K562 (cell line): ENCODE data around the gene CRYBB2. TPM values are rescaled to one million over a fixed set of nuclear protein-coding genes. Genes with fewer than 3 reads are reported as not detected.

Source experiments
- BMI1 ChIP-seq: fragments of 150-350 bp; IDR thresholded peaks from 2 replicates; pipeline ENCODE4 v1.6.1; 2014; ENCODE audit warnings: low read length
- CC2D1A ChIP-seq: fragments of 450-650 bp; IDR thresholded peaks from 2 replicates; pipeline ENCODE4 v1.6.1; 2017; ENCODE audit warnings: mild to moderate bottlenecking
- NR3C1 ChIP-seq: sonication (generic); formaldehyde crosslinking; IDR thresholded peaks from 2 replicates; pipeline ENCODE4 v1.8.1; 2022; ENCODE audit warnings: missing genetic modification reagents
- SRSF3 ChIP-seq: fragments of 200-400 bp; formaldehyde crosslinking; IDR thresholded peaks from 2 replicates; pipeline ENCODE4 v1.6.1; 2016; ENCODE audit warnings: mild to moderate bottlenecking, low read length, moderate library complexity; ENCODE audit not compliant: insufficient read depth
- ZNF134 ChIP-seq: fragments of 250-450 bp; sonication (Bioruptor Pico); conservative IDR thresholded peaks from 2 replicates; pipeline ENCODE4 v1.4.0; 2020
- ZNF584 ChIP-seq: fragments of 200-800 bp; sonication (Bioruptor generic); IDR thresholded peaks from 2 replicates; pipeline ENCODE4 v1.6.1; 2016; ENCODE audit warnings: low read depth, mild to moderate bottlenecking, missing genetic modification characterization, missing compliant biosample characterization
- ZNF609 ChIP-seq: sonication (generic); formaldehyde crosslinking; IDR thresholded peaks from 2 replicates; pipeline ENCODE4 v1.8.1; 2023; ENCODE audit warnings: missing genetic modification reagents, mild to moderate bottlenecking, borderline replicate concordance
- ZNF639 ChIP-seq, 2 experiments: fragments of 200-800 bp in 1 of 2; sonication (Bioruptor generic) in 1 of 2; sonication (generic) in 1 of 2; formaldehyde crosslinking in 1 of 2; IDR thresholded peaks in 1 of 2; conservative IDR thresholded peaks in 1 of 2; 2 replicates each; pipeline versions ENCODE4 v1.5.0 to v1.6.1; 2016 to 2020; ENCODE audit warnings: missing compliant biosample characterization in 1 of 2, missing genetic modification characterization in 1 of 2, missing genetic modification reagents in 1 of 2
- polyA plus RNA-seq, 8 experiments: library from polyadenylated mRNA; depleted of rRNA in 4 of 8; stranded (reverse) in 5 of 8; unstranded in 3 of 8; fragments of >200 nt; fragmentation: Nextera tagmentation in 2 of 8; fragmentation: Illumina TruSeq in 1 of 8; extraction: Ambion mirVana in 2 of 8; extraction: Trizol in 1 of 8; gene quantifications; 2 replicates each; pipeline versions ENCODE4 v1.2.1 to v1.2.3, GENCODE V29; 2011 to 2014; ENCODE audit warnings: inconsistent platforms in 1 of 8, missing spikeins in 1 of 8
- total RNA-seq, 7 experiments: library from RNA; depleted of rRNA in 6 of 7; stranded (reverse); fragments of >200 nt in 6 of 7; fragmentation: Illumina TruSeq in 2 of 7; extraction: Trizol in 2 of 7; gene quantifications; 2 replicates each; pipeline versions ENCODE4 v1.2.1 to v1.2.3, GENCODE V29; 2011 to 2021; ENCODE audit warnings: low replicate concordance in 1 of 7

Gene CRYBB2
- total and polyA plus RNA-seq, 9 of the 15 experiments (the other 6 are each of a cell fraction or from before 2014, with no cell fraction given) = not detected

DNA sequence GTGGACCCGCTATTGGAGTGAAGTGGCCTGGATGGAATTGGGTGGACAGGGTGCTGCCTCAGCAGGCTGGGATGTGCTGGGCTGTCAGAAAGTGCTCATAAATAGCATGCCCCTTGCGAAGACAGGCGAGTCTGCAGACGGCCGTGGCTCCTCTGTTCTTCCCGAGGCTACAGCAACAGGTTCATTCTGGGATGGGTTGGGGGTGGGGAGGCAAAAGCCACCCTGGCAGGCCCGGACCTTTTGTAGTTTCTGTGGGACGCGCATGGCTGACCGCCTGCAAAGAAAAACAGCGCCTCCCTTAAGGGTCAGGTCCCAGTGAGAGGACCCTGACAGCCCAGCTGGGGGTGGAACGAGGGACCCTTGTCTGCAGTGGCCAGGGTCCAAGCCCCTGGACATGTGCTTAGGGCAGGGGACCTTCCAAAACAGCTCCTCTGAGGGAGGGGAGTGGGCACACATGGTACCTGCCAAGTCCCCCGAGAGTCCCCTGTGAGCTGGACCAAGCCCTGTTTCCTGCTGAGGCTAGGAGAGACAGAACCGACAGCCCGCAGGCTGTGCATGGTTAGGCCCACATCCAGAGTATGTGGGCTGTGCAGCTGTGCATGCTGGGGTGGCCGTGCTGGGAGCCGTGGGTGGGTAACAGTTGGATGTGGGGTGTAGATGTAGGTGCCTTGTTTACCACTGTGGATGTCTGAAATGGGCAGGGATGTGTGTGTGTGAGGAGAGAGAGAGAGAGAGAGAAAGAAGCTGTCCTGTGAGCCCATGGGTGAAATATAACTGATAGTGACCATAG lies 19.5 kb upstream of the CRYBB2 start, which contains the start of gene CRYBB3 (continued):
- TF ChIP-seq SRSF3 (no peak), ZNF609 (CRISPR knock-in tag) (no peak), BMI1 (no peak), ZNF639 (CRISPR knock-in tag; conservative IDR thresholded peaks at IDR 0.05 in 1 of 2, IDR thresholded peaks at IDR 0.05 in 1 of 2) (no peak), CC2D1A (no peak), ZNF584 (no peak), NR3C1 (CRISPR knock-in tag) (no peak), ZNF134 (no peak)
